GM12891 (cell line): ENCODE data around the gene ETF1.

Experiments used
- DNase-seq: peaks from one replicate; pipeline ENCODE4 v3.0.0; 2011; ENCODE audit warnings: low spot score; ENCODE audit not compliant: insufficient read length
- FAIRE-seq: peaks from 2 replicates; lab custom pipeline; 2011; peaks lifted over from hg19 to GRCh38; lab: Jason Lieb, UNC
- PAX5 ChIP-seq: IDR thresholded peaks from 2 replicates; pipeline ENCODE4 v1.6.1; 2011; ENCODE audit warnings: low read length, moderate library complexity, mild to moderate bottlenecking; ENCODE audit not compliant: insufficient read depth, severe bottlenecking
- POLR2A ChIP-seq: IDR thresholded peaks from 2 replicates; pipeline ENCODE4 v1.6.1; 2011; ENCODE audit warnings: low read depth, low read length, control low read depth
- POLR2AphosphoS5 ChIP-seq: IDR thresholded peaks from 2 replicates; pipeline ENCODE4 v1.6.1; 2011; ENCODE audit warnings: low read depth, low read length, control low read depth
- POU2F2 ChIP-seq: IDR thresholded peaks from 2 replicates; pipeline ENCODE4 v1.6.1; 2011; ENCODE audit warnings: low read depth, mild to moderate bottlenecking, control low read depth, low read length, moderate library complexity
- SPI1 ChIP-seq: IDR thresholded peaks from 2 replicates; pipeline ENCODE4 v1.6.1; 2011; ENCODE audit warnings: low read depth, low read length, control low read depth
- TAF1 ChIP-seq: IDR thresholded peaks from 2 replicates; pipeline ENCODE4 v1.6.1; 2011; ENCODE audit warnings: low read depth, low read length, control low read depth

The ETF1 gene

GRCh38 chr5:138471052-138471361 lies 72.0 kb downstream of the ETF1 start:
- no peak for TF ChIP-seq POLR2AphosphoS5
- no peak for TF ChIP-seq PAX5
- TF ChIP-seq SPI1, result no peak
- no peak for TF ChIP-seq POU2F2
- no peak for TF ChIP-seq POLR2A
- TF ChIP-seq TAF1, result no peak
- DNase-seq, result no peak
- no peak for FAIRE-seq

- TF ChIP-seq PAX5 (no peak), SPI1 (no peak), POLR2AphosphoS5 (no peak), POU2F2 (no peak)
- FAIRE-seq, result no peak
- no peak for DNase-seq
Observed at GRCh38 chr5:138470322-138471051, 72.5 kb downstream of the ETF1 start.

- FAIRE-seq, result no peak
Observed at GRCh38 chr5:138469540-138470321, 73.3 kb downstream of the ETF1 start.

GRCh38 chr5:138468966-138469539 lies 74.0 kb downstream of the ETF1 start:
- FAIRE-seq, result no peak
- DNase-seq, result no peak
- no peak for TF ChIP-seq SPI1
- no peak for TF ChIP-seq TAF1
- no peak; the same call in 1 of the 2 replicates for TF ChIP-seq POLR2A
- TF ChIP-seq POLR2AphosphoS5, result no peak
- TF ChIP-seq POU2F2, result no peak
- no peak for TF ChIP-seq PAX5

More at GRCh38 chr5:138469540-138470321, 73.3 kb downstream of the ETF1 start:
- no peak for DNase-seq
- TF ChIP-seq POLR2AphosphoS5 (peak; percentile 73), POU2F2 (peak; percentile 67), PAX5 (no peak), TAF1 (no peak), POLR2A (peak; percentile 88), SPI1 (no peak)

- no peak for FAIRE-seq
- DNase-seq, result no peak
- no peak for TF ChIP-seq PAX5
- TF ChIP-seq SPI1, result no peak
- no peak for TF ChIP-seq POU2F2
- TF ChIP-seq TAF1, result no peak
- peak; percentile 42; the same call in 1 of the 2 replicates for TF ChIP-seq POLR2A
- no peak; the same call in 1 of the 2 replicates for TF ChIP-seq POLR2AphosphoS5
Observed at GRCh38 chr5:138468133-138468965, 74.7 kb downstream of the ETF1 start.

- FAIRE-seq, result no peak
- DNase-seq, result no peak
- TF ChIP-seq PAX5 (no peak), SPI1 (no peak), TAF1 (no peak), POLR2A (no peak), POU2F2 (no peak), POLR2AphosphoS5 (no peak)
Observed at GRCh38 chr5:138467711-138468132, 75.3 kb downstream of the ETF1 start.

GRCh38 chr5:138466900-138467710 lies 75.9 kb downstream of the ETF1 start:
- no peak for DNase-seq
- TF ChIP-seq POLR2A (no peak), POLR2AphosphoS5 (no peak), SPI1 (no peak), PAX5 (no peak), TAF1 (no peak), POU2F2 (no peak)
- FAIRE-seq, result no peak
